Psoas muscle (tissue), 8 donors: ENCODE data around the gene FGF3. TPM values are rescaled to one million over a fixed set of nuclear protein-coding genes. Genes with fewer than 3 reads are reported as not detected.

Experiments
- ATAC-seq, 4 donors: fragments of 200-7000 bp; cut with Tn5 transposase; one replicate each; pipeline ENCODE4 v1.9.1; 2020; ENCODE audit warnings: moderate library complexity in 3 of 4, mild to moderate bottlenecking in 2 of 4
- DNase-seq, 2 donors: peaks; one replicate each; pipeline ENCODE4 v3.0.0-alpha.2; 2020
- H3K27ac ChIP-seq: fragments of 200-600 bp; one replicate; pipeline ENCODE4 v1.8.0; 2022
- H3K27me3 ChIP-seq, 3 donors: fragments of 200-600 bp in 1 of 3; one replicate each; pipeline versions ENCODE4 v1.6.1 to v1.8.0; 2013 to 2022; ENCODE audit warnings: low read length in 2 of 3, mild to moderate bottlenecking in 2 of 3, moderate library complexity in 1 of 3; ENCODE audit not compliant: insufficient read depth in 3 of 3
- H3K36me3 ChIP-seq, 2 donors: fragments of 200-600 bp in 1 of 2; one replicate each; pipeline versions ENCODE4 v1.6.1 to v1.8.0; 2013 to 2022; ENCODE audit warnings: low read depth in 1 of 2, mild to moderate bottlenecking in 1 of 2, moderate library complexity in 1 of 2; ENCODE audit not compliant: insufficient read depth in 1 of 2
- H3K4me1 ChIP-seq: fragments of 200-600 bp; one replicate; pipeline ENCODE4 v1.8.0; 2022
- H3K4me3 ChIP-seq: fragments of 200-600 bp; one replicate; pipeline ENCODE4 v1.8.0; 2022; ENCODE audit warnings: mild to moderate bottlenecking
- H3K9me3 ChIP-seq: fragments of 200-600 bp; one replicate; pipeline ENCODE4 v1.8.0; 2022
- WGBS, 3 donors: extraction: QIAGEN DNeasy Blood & Tissue Kit; methylation state at CpG; one replicate each; pipeline versions ENCODE4 v1.1.6 to v1.1.7; 2013; 5-methylcytosine and 5-hydroxymethylcytosine counted together
- intact Hi-C, 2 donors: fragments of 100-400 bp; cut with DNase I; formaldehyde crosslinking; loops; one replicate each; pipeline versions ENCODE4 v1.11.0 to v1.14.2; 2022
- polyA plus RNA-seq, 3 donors: library from polyadenylated mRNA; stranded (reverse); fragments of 200-250 nt; gene quantifications; one replicate each; pipeline ENCODE4 v1.2.3, GENCODE V29; 2013
- total RNA-seq, 4 donors: library from RNA; stranded (reverse); fragmentation: NEBNext Ultra II Directional in 2 of 4; extraction: Animal tissue kit (Norgen Biotek cat#: 25700) in 2 of 4; gene quantifications; one replicate each; pipeline versions ENCODE4 v1.2.1 to v1.2.4, GENCODE V29; 2021 to 2023
- TF ChIP-seq, protein P1 (sequence below): fragments of 200-600 bp; IDR thresholded peaks from one replicate; pipeline ENCODE4 v1.8.0; 2022; ENCODE audit warnings: antibody characterized with exemption
- donor health status: healthy with polysubstance abuse.
- donor health status: DM: no; HTN: no; CAD: no; lungs with moderate emphysema.
- donor health status: Bipolar disorder and iron deficiency.
- donor health status: healthy.
- donor health status: DM: yes; HTN: yes; CAD: no.
- donor health status: DM: no; HTN: no; CAD: no.
- donor health status: DM: no; HTN: no; CAD: no.
- donor health status: DM: yes; HTN: yes; CAD: no.

Gene FGF3
- total and polyA plus RNA-seq, 7 donors, result not detected

DNA sequence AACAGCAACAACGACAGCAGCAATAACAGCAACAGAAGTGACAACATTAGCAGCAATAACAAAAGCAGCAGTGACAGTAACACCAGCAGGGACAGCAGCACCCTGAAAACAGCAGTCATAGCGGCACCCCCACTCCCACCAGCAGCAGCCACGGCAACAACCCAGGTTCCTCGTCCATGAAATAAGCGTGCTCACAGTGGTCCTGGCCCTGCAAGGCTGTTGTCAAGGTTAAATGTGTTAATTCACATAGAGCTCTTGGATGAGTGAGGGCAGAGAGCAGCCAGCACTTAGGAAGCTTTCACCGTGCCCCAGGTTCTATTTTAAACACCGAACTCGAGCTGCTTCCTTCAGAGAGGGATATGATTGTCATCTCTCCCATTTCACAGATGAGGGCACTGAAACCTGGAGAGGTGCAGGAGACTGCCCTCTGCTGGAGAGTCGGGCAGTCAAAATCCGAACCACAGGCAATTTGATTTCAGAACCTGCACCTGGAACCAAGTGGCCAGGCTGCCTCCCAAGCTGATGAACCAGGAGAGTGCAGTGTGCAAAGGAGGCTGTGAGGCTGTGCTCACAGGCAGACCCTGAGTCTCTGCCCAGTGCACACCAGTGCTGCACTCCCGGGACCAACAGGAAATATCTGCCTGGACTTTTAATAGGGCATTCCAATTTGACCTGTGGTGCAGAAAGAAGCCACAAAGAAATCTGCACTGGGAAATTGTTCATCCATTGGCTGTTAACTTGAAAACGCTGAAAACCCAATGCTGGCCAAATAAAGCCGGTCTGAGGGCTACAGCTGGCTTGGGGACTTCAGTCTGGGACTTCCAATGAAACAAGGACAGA lies 22.9 kb upstream of the FGF3 start:
- Histone ChIP-seq H3K4me3 (no peak overlapping the region), H3K36me3 (no peaks in the 10 kb centered on the region), H3K27ac (no peak overlapping the region), H3K9me3 (no peaks in the 10 kb centered on the region), H3K27me3 (peaks cover 0 to 30% (median 5%) of the 10 kb centered on the region in 3 donors), H3K4me1 (no peaks in the 10 kb centered on the region)
- TF ChIP-seq, protein P1, sequence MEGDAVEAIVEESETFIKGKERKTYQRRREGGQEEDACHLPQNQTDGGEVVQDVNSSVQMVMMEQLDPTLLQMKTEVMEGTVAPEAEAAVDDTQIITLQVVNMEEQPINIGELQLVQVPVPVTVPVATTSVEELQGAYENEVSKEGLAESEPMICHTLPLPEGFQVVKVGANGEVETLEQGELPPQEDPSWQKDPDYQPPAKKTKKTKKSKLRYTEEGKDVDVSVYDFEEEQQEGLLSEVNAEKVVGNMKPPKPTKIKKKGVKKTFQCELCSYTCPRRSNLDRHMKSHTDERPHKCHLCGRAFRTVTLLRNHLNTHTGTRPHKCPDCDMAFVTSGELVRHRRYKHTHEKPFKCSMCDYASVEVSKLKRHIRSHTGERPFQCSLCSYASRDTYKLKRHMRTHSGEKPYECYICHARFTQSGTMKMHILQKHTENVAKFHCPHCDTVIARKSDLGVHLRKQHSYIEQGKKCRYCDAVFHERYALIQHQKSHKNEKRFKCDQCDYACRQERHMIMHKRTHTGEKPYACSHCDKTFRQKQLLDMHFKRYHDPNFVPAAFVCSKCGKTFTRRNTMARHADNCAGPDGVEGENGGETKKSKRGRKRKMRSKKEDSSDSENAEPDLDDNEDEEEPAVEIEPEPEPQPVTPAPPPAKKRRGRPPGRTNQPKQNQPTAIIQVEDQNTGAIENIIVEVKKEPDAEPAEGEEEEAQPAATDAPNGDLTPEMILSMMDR, result no peak
- DNase-seq (no peak), ATAC-seq (no peak)
- WGBS, 3 donors, result 50 to 54% (median 53%) methylated on average over 13 of the region's 13 CpGs
- intact Hi-C loops, result no loop called here

DNA sequence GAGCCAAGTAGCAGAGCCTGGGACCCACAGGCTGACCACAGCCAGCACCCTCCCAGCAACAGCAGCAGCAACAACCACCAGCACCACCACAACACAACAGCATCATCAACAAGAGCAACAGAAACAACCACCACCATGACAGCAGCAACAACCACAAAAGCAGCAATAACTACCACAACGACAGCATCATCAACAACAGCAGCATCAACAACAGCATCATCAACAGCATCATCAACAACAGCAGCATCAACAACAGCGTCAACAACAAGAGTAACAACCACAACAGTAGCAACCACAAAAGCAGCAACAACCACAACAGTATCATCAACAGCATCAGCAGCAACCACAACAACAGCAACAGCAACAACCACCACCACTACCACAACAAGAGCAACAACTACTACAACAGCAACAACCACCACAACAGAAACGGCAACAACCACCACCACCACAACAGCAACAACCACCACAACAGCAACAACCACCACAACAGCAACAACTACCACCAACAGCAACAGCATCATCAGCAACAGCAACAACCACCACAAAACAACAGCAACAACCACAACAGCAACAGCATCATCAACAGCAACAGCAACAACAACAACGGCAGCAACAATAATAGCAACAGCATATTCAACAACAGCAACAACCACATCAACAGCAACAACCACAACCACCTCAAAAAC lies 22.1 kb upstream of the FGF3 start:
- intact Hi-C loops, result no loop called here
- ATAC-seq (no peak), DNase-seq (no peak)
- H3K4me1 ChIP-seq, result no peaks in the 10 kb centered on the region
- no peak overlapping the region for H3K27ac ChIP-seq
- no peaks in the 10 kb centered on the region for H3K9me3 ChIP-seq
- 67 to 94% (median 80%) methylated on average over 4 of the region's 4 CpGs for WGBS, 3 donors
- TF ChIP-seq, protein P1, result no peak
- peaks cover 0 to 31% (median 7%) of the 10 kb centered on the region in 3 donors for H3K27me3 ChIP-seq
- H3K36me3 ChIP-seq, result no peaks in the 10 kb centered on the region
- no peak overlapping the region for H3K4me3 ChIP-seq

DNA sequence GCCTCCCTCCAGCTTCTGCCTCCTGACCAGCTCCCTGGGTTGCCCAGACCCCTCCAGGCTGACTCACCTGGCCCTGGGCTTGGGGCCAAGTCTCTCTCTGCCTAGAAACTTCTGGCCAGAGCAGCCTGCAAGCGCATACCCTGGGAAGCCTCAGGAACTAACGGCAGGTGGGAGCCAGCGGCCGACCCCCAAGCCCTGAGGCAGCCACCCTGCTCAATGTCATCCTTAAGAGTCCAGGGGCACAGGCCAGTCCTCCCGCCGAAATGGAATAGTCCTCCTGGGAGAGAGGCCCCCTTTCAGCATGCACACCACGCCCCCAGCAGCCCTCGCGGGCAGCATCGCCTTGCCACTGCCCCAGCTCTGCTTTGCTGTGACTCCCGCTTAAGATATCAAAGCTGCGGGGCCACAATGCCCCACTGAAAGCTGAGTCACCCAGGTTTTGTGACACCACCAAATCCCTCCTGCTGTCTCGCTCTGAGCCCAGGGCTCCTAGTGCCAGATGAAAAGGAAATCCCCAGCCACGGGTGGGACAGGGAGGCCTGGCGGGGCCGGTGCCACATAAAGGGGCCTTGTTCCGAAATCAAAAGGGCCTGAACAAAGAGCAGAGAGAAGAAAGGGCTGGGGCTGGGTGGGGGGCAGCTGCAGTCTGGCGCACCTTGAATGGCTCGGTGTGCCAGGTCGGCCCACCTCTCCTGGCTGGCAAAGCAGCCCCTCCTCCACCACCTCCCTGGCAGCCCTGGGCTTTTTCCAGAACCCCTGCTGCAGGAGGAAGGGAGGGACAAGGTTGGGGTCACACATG lies 21.4 kb upstream of the FGF3 start:
- 40 to 44% (median 43%) methylated on average over 19 to 20 of the region's 20 CpGs for WGBS, 3 donors
- H3K4me3 ChIP-seq, result no peak overlapping the region
- H3K36me3 ChIP-seq, result no peaks in the 10 kb centered on the region
- TF ChIP-seq, protein P1, result no peak
- ATAC-seq (no peak), DNase-seq (no peak)
- no peaks in the 10 kb centered on the region for H3K4me1 ChIP-seq
- peaks cover 0 to 38% (median 8%) of the 10 kb centered on the region in 3 donors for H3K27me3 ChIP-seq
- H3K27ac ChIP-seq, result no peak overlapping the region
- intact Hi-C loops, result no loop called here
- H3K9me3 ChIP-seq, result no peaks in the 10 kb centered on the region

DNA sequence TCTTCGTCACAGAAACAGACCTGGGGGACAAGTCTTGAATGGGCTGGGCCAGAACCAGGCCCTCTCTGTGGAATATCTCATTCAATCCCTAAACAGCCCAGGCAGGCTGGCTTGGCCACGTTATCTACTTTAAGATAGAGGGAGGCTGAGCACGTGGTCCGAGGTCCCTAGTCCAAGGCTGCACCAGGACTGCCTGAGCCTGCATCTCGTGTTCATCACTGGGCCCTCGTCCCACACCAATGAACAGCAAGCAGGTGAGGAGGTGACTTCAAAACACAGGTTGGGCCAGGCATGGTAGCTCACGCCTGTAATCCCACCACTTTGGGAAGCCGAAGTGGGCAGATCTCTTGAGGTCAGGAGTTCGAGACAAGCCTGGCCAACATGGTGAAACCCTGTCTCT lies 20.3 kb upstream of the FGF3 start:
- WGBS, 3 donors, result 83 to 87% (median 84%) methylated on average over 9 of the region's 9 CpGs
- ATAC-seq (no peak), DNase-seq (no peak)
- peaks cover 0 to 40% (median 11%) of the 10 kb centered on the region in 3 donors for H3K27me3 ChIP-seq
- H3K36me3 ChIP-seq, result no peaks in the 10 kb centered on the region
- intact Hi-C loops, result no loop called here
- H3K9me3 ChIP-seq, result no peaks in the 10 kb centered on the region
- no peak overlapping the region for H3K4me3 ChIP-seq
- H3K4me1 ChIP-seq, result no peaks in the 10 kb centered on the region
- TF ChIP-seq, protein P1, result no peak
- H3K27ac ChIP-seq, result no peak overlapping the region
